Endothelial cell of umbilical vein (primary cell): ENCODE data around the gene NMS. TPM values are rescaled to one million over a fixed set of nuclear protein-coding genes. Genes with fewer than 3 reads are reported as not detected.

Experiments
- BruUV-seq: library from RNA; stranded (reverse); fragments of 400-500 nt; replicated peaks from 2 replicates; lab custom pipeline; 2021; lab: Mats Ljungman, UMichigan
- CTCF ChIA-PET: fragments of 300-600, 350-600 bp; sonication (Branson Sonifier 250); formaldehyde crosslinking; loops from one replicate; lab custom pipeline; 2021; ENCODE audit warnings: antibody characterized with exemption, inconsistent platforms; lab: Charles Lee
- POLR2A ChIA-PET: fragments of 300-600, 350-600 bp; sonication (Branson Sonifier 250); formaldehyde crosslinking; loops from one replicate; lab custom pipeline; 2021; ENCODE audit warnings: antibody characterized with exemption, inconsistent platforms; lab: Charles Lee
- DNase-seq: peaks from one replicate; pipeline ENCODE4 v3.0.0-alpha.2; 2011; ENCODE audit warnings: low read depth, low spot score
- FAIRE-seq: peaks from 2 replicates; lab custom pipeline; 2011; peaks lifted over from hg19 to GRCh38; lab: Jason Lieb, UNC
- H2AFZ ChIP-seq: 2 replicates; pipeline ENCODE4 v1.6.0; 2012; ENCODE audit warnings: low read depth, low read length, control low read depth, inconsistent platforms
- H3K27ac ChIP-seq: 2 replicates; pipeline ENCODE4 v1.5.1; 2011; ENCODE audit warnings: low read depth, mild to moderate bottlenecking, control low read depth, low read length, moderate library complexity; ENCODE audit not compliant: insufficient read depth
- H3K27me3 ChIP-seq, 2 experiments: 2 replicates each; pipeline versions ENCODE4 v1.6.0 to v1.6.1; 2011; ENCODE audit warnings: low read length in 2 of 2, mixed read lengths in 1 of 2; ENCODE audit not compliant: control insufficient read depth in 2 of 2, insufficient read depth in 2 of 2
- H3K36me3 ChIP-seq, 2 experiments: 2 replicates in 1 of 2; 3 replicates in 1 of 2; pipeline ENCODE4 v1.5.1; 2011; ENCODE audit warnings: low read length in 2 of 2, mild to moderate bottlenecking in 1 of 2, moderate library complexity in 1 of 2; ENCODE audit not compliant: control insufficient read depth in 2 of 2, insufficient read depth in 2 of 2; ENCODE audit errors: extremely low read depth in 1 of 2
- H3K4me1 ChIP-seq: 3 replicates; pipeline ENCODE4 v1.5.1; 2011; ENCODE audit warnings: mild to moderate bottlenecking, low read length; ENCODE audit not compliant: control insufficient read depth, insufficient read depth; ENCODE audit errors: extremely low read depth
- H3K4me2 ChIP-seq: 2 replicates; pipeline ENCODE4 v1.6.1; 2011; ENCODE audit warnings: low read length, control low read depth, mixed read lengths; ENCODE audit not compliant: insufficient read depth
- H3K4me3 ChIP-seq, 3 experiments: fragments of 200-600 bp in 1 of 3; sonication (generic), shearing (Covaris generic) in 1 of 3; replicated peaks in 1 of 3; 2 replicates each; pipeline ENCODE4 v1.5.1; 2011 to 2016; ENCODE audit warnings: control low read depth in 3 of 3, low read length in 3 of 3, mild to moderate bottlenecking in 2 of 3, inconsistent platforms in 1 of 3, low read depth in 1 of 3, moderate library complexity in 1 of 3; ENCODE audit not compliant: insufficient read depth in 1 of 3
- H3K79me2 ChIP-seq: 2 replicates; pipeline ENCODE4 v1.6.0; 2012; ENCODE audit warnings: low read length, inconsistent platforms; ENCODE audit not compliant: control insufficient read depth, insufficient read depth
- H3K9ac ChIP-seq: replicated peaks from 2 replicates; pipeline ENCODE3; 2011; ENCODE audit warnings: low read length, control low read depth; ENCODE audit not compliant: insufficient read depth; ENCODE audit errors: extremely low read depth
- H3K9me1 ChIP-seq: replicated peaks from 3 replicates; pipeline ENCODE4 v1.6.0; 2011; ENCODE audit warnings: mild to moderate bottlenecking, low read length; ENCODE audit not compliant: control insufficient read depth, insufficient read depth; ENCODE audit errors: extremely low read depth
- H3K9me3 ChIP-seq: replicated peaks from 2 replicates; pipeline ENCODE4 v1.5.1; 2012; ENCODE audit warnings: low read length, inconsistent platforms; ENCODE audit not compliant: control insufficient read depth, insufficient read depth
- H4K20me1 ChIP-seq: replicated peaks from 2 replicates; pipeline ENCODE3; 2011; ENCODE audit warnings: mild to moderate bottlenecking, low read length; ENCODE audit not compliant: control insufficient read depth, insufficient read depth; ENCODE audit errors: extremely low read depth
- EZH2 ChIP-seq: IDR thresholded peaks from 2 replicates; pipeline ENCODE4 v1.6.1; 2012; ENCODE audit warnings: borderline replicate concordance, low read depth, mild to moderate bottlenecking, moderate library complexity, low read length, inconsistent platforms; ENCODE audit not compliant: severe bottlenecking
- FOS ChIP-seq: IDR thresholded peaks from 2 replicates; pipeline ENCODE4 v1.6.1; 2011; ENCODE audit warnings: mild to moderate bottlenecking, low read length, moderate library complexity, borderline replicate concordance; ENCODE audit not compliant: insufficient read depth
- GATA2 ChIP-seq: IDR thresholded peaks from 2 replicates; pipeline ENCODE4 v1.7.0; 2011; ENCODE audit warnings: low read depth, mild to moderate bottlenecking, moderate library complexity, mixed read lengths, low read length; ENCODE audit not compliant: insufficient read length, insufficient read depth
- JUN ChIP-seq: IDR thresholded peaks from 2 replicates; pipeline ENCODE4 v1.6.1; 2011; ENCODE audit warnings: borderline replicate concordance, low read depth; ENCODE audit not compliant: insufficient read length, insufficient read depth
- MAX ChIP-seq: IDR thresholded peaks from 2 replicates; pipeline ENCODE4 v1.6.1; 2011; ENCODE audit not compliant: insufficient read depth, insufficient read length
- MYC ChIP-seq: IDR thresholded peaks from one replicate; pipeline ENCODE4 v1.6.1; 2011; ENCODE audit warnings: mild to moderate bottlenecking, low read depth, low read length
- POLR2A ChIP-seq: IDR thresholded peaks from 2 replicates; pipeline ENCODE4 v1.6.1; 2012; ENCODE audit warnings: low read depth, mild to moderate bottlenecking, control low read depth, low read length
- POLR2AphosphoS5 ChIP-seq: IDR thresholded peaks from 2 replicates; pipeline ENCODE4 v1.6.1; 2012; ENCODE audit warnings: low read depth, mild to moderate bottlenecking, control low read depth, low read length, moderate library complexity; ENCODE audit not compliant: insufficient read depth
- dilution Hi-C: fragments of 300-500 bp; cut with MboI; formaldehyde crosslinking; loops from one replicate; pipeline ENCODE4 v1.15.0; 2019; ENCODE audit warnings: low sequenced_read_pairs; ENCODE audit not compliant: extremely low pct_ligation_motif_present
- intact Hi-C: fragments of 100-400 bp; cut with micrococcal nuclease; formaldehyde crosslinking; loops from one replicate; pipeline ENCODE4 v1.10.0; 2022
- polyA plus RNA-seq, 4 experiments: library from polyadenylated mRNA; depleted of rRNA in 3 of 4; stranded (reverse) in 3 of 4; unstranded in 1 of 4; fragments of >200 nt; gene quantifications; 2 replicates each; pipeline versions ENCODE4 v1.2.1 to v1.2.3, GENCODE V29; 2011 to 2012; ENCODE audit warnings: missing spikeins in 1 of 4
- total RNA-seq: library from RNA; stranded (reverse); gene quantifications from 2 replicates; pipeline ENCODE4 v1.2.3, GENCODE V29; 2021
- TF ChIP-seq, protein P1 (sequence below), 2 donors: IDR thresholded peaks; 1 replicate in 1 of 2; 2 replicates in 1 of 2; pipeline ENCODE4 v1.5.1; 2011; ENCODE audit warnings: low read length in 2 of 2, mild to moderate bottlenecking in 2 of 2, moderate library complexity in 2 of 2, control low read depth in 1 of 2, inconsistent platforms in 1 of 2, low read depth in 1 of 2; ENCODE audit not compliant: insufficient read depth in 1 of 2; ENCODE audit errors: extremely low read depth in 1 of 2

Gene NMS
- total and polyA plus RNA-seq, 2 donors (not counting 3 experiments of a cell fraction or from before 2014, with no cell fraction given): not detected

DNA sequence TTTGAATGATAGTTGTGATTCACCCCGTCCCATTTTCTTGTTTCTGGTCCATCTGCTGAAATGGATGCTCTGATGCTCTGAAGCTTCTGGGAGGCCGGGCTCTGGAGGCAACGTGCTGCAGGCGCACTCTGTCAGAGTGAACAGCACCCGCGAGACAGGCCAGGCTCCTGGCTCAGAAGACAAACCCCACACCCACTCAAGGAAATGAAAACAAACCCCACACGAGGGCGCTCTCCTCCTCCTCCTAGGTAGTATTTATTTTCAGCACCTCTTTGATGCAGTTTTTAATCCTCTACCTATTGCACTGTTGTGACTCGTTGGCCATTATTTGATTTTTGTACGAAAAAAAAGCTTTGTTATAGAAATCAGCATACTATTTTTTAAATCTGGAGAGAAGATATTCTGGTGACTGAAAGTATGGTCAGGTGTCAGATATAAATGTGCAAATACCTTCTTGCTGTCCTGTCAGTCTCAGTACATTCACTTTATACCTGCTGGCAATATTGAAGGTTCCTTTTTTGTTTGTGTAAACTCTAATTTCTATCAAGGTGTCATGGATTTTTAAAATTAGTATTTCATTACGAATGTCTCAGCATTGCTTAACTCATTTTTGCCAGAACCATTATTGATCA lies 42.5 kb upstream of the NMS start:
- H3K27me3 ChIP-seq: peaks cover 9 to 11% of the 10 kb centered on the region in 2 experiments
- H3K27ac ChIP-seq: no peak overlapping the region
- intact Hi-C loops (loop anchor here (10.0 kb wide), 2 partner anchors 137 to 557 kb away; partner anchors contain the start of gene PDCL3), dilution Hi-C loops (no loop called here)
- no peaks in the 10 kb centered on the region for H4K20me1 ChIP-seq
- H2AFZ ChIP-seq: no peak overlapping the region
- no peak overlapping the region for H3K4me2 ChIP-seq
- ChIA-PET CTCF (no interaction called here), POLR2A (no interaction called here)
- H3K36me3 ChIP-seq: no peaks in the 10 kb centered on the region
- H3K79me2 ChIP-seq: no peaks in the 10 kb centered on the region
- no peak overlapping the region for H3K9ac ChIP-seq
- H3K4me3 ChIP-seq: no peak overlapping the region
- H3K9me1 ChIP-seq: no peaks in the 10 kb centered on the region
- no peaks in the 10 kb centered on the region for H3K4me1 ChIP-seq
- H3K9me3 ChIP-seq: no peaks in the 10 kb centered on the region
- no peak for TF ChIP-seq GATA2
- TF ChIP-seq, protein P1, sequence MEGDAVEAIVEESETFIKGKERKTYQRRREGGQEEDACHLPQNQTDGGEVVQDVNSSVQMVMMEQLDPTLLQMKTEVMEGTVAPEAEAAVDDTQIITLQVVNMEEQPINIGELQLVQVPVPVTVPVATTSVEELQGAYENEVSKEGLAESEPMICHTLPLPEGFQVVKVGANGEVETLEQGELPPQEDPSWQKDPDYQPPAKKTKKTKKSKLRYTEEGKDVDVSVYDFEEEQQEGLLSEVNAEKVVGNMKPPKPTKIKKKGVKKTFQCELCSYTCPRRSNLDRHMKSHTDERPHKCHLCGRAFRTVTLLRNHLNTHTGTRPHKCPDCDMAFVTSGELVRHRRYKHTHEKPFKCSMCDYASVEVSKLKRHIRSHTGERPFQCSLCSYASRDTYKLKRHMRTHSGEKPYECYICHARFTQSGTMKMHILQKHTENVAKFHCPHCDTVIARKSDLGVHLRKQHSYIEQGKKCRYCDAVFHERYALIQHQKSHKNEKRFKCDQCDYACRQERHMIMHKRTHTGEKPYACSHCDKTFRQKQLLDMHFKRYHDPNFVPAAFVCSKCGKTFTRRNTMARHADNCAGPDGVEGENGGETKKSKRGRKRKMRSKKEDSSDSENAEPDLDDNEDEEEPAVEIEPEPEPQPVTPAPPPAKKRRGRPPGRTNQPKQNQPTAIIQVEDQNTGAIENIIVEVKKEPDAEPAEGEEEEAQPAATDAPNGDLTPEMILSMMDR (IDR thresholded peaks at IDR 0.05; ENCODE audit: extremely low read depth in 1 of 2, insufficient read depth in 1 of 2, low read depth in 1 of 2, low read length in 2 of 2): peak; percentile 27 to 35
- FAIRE-seq (peak; percentile 21), DNase-seq (peak; percentile 52)
- BruUV-seq: no TSS peak

- Histone ChIP-seq H3K4me3 (no peak overlapping the region), H4K20me1 (no peaks in the 10 kb centered on the region), H3K27ac (no peak overlapping the region), H3K9me3 (no peaks in the 10 kb centered on the region), H3K9me1 (no peaks in the 10 kb centered on the region), H3K4me1 (no peaks in the 10 kb centered on the region), H3K4me2 (no peak overlapping the region), H3K36me3 (no peaks in the 10 kb centered on the region), H2AFZ (no peak overlapping the region), H3K9ac (no peak overlapping the region), H3K79me2 (no peaks in the 10 kb centered on the region), H3K27me3 (peaks cover 6 to 11% of the 10 kb centered on the region in 2 experiments)
- ChIA-PET CTCF (no interaction called here), POLR2A (no interaction called here)
- intact Hi-C loops (loop anchor here (10.0 kb wide), 2 partner anchors 135 to 555 kb away; partner anchors contain the start of gene PDCL3), dilution Hi-C loops (no loop called here)
- no peak for TF ChIP-seq POLR2A
- TF ChIP-seq POLR2AphosphoS5: no peak
- TF ChIP-seq MYC: no peak
- no peak for TF ChIP-seq FOS
- TF ChIP-seq, protein P1 (IDR thresholded peaks at IDR 0.05; ENCODE audit: extremely low read depth in 1 of 2, insufficient read depth in 1 of 2, low read depth in 1 of 2, low read length in 2 of 2): no peak
- no peak for TF ChIP-seq EZH2
- no peak for TF ChIP-seq GATA2
- TF ChIP-seq MAX: no peak
- TF ChIP-seq JUN: no peak
- no TSS peak for BruUV-seq
- no peak for DNase-seq
- FAIRE-seq: no peak
Observed at GRCh38 chr2:100429726-100430125, 40.6 kb upstream of the NMS start.
